Testis (tissue), 3 donors: ENCODE results near the gene NCBP2. TPM values are rescaled to one million over a fixed set of nuclear protein-coding genes. Genes with fewer than 3 reads are reported as not detected.

ENCODE experiments used
- DNase-seq: peaks from one replicate; pipeline ENCODE4 v3.0.0-alpha.2; 2019
- H3K27ac ChIP-seq, 2 donors: fragments of 200-600 bp; sonication (generic); one replicate each; pipeline ENCODE4 v1.5.1; 2019
- H3K27me3 ChIP-seq: fragments of 200-600 bp; sonication (generic); one replicate; pipeline ENCODE4 v1.5.1; 2019
- H3K36me3 ChIP-seq: fragments of 200-600 bp; sonication (generic); one replicate; pipeline ENCODE4 v1.5.1; 2017; ENCODE audit warnings: low read depth; ENCODE audit errors: missing control alignments
- H3K4me1 ChIP-seq: fragments of 200-600 bp; sonication (generic); one replicate; pipeline ENCODE4 v1.5.1; 2019
- H3K4me3 ChIP-seq, 2 donors: fragments of 200-600 bp; sonication (generic); one replicate each; pipeline ENCODE4 v1.5.1; 2017 to 2019
- H3K9me3 ChIP-seq: fragments of 200-600 bp; sonication (generic); one replicate; pipeline ENCODE4 v1.5.1; 2017
- CTCF ChIP-seq, 3 experiments: fragments of 450-650 bp in 2 of 3; fragments of 200-600 bp in 1 of 3; sonication (generic) in 1 of 3; IDR thresholded peaks; one replicate each; pipeline ENCODE4 v1.5.1; 2016 to 2019; ENCODE audit warnings: antibody characterized with exemption in 3 of 3, mild to moderate bottlenecking in 2 of 3, moderate library complexity in 1 of 3
- POLR2A ChIP-seq: fragments of 450-650 bp; IDR thresholded peaks from one replicate; pipeline ENCODE4 v1.6.1; 2017; ENCODE audit warnings: antibody characterized with exemption, mild to moderate bottlenecking, moderate library complexity
- WGBS, 2 donors: methylation state at CpG; one replicate each; pipeline ENCODE4 v1.1.5; 2018; 5-methylcytosine and 5-hydroxymethylcytosine counted together
- intact Hi-C: fragments of 100-400 bp; cut with DNase I; formaldehyde crosslinking; loops from one replicate; pipeline ENCODE4 v1.15.1; 2023; ENCODE audit warnings: low total_unique reads
- polyA plus RNA-seq: library from polyadenylated mRNA; stranded (reverse); fragments of 350-450 nt; fragmentation: Illumina TruSeq; extraction: RNeasy Lipid Tissue Mini Kit (QIAGEN cat#74804); gene quantifications from one replicate; pipeline ENCODE4 v1.2.3, GENCODE V29; 2014; ENCODE audit warnings: low read depth, low replicate concordance; ENCODE audit not compliant: insufficient read depth
- total RNA-seq, 2 donors: library from RNA; depleted of rRNA; stranded (reverse); fragments of >200 nt; gene quantifications; one replicate each; pipeline ENCODE4 v1.2.3, GENCODE V29; 2016

NCBP2 gene
- total and polyA plus RNA-seq, 3 donors from 2014 or later = 30.6 to 53.3 (median 40.8) TPM

DNA sequence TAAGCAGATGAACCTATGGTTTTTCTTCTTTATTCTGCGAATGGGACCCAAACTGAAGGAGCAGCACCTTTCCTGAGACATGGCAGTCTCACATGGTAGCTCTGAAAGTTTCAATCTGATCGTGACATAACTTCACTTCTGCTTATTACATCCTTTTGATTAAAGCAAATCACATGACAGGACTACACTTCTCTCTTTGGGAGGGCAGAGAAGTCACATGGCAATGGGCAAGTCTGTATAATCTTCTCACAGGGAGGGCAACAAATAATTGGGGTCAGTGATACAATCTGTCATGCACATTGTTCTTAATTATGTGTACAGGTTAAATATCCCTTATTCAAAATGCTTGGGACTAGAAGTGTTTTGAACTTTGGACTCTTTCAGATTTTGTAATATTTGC is 21.6 kb downstream of the NCBP2 start:
- 54 to 82% methylated on average over 2 of the region's 2 CpGs for WGBS, 2 donors

GRCh38 chr3:196918968-196919367 is 23.4 kb downstream of the NCBP2 start:
- intact Hi-C loops = no loop called here
- no peaks in the 10 kb centered on the region for H3K36me3 ChIP-seq
- H3K27me3 ChIP-seq = no peaks in the 10 kb centered on the region
- no peaks in the 10 kb centered on the region for H3K9me3 ChIP-seq
- H3K4me1 ChIP-seq = no peaks in the 10 kb centered on the region
- TF ChIP-seq POLR2A (no peak), CTCF (IDR thresholded peaks at IDR 0.05) (no peak)
- no peak overlapping the region for H3K4me3 ChIP-seq
- DNase-seq = no peak
- H3K27ac ChIP-seq = no peak overlapping the region
- WGBS, 2 donors = 82 to 90% methylated on average over 2 of the region's 2 CpGs

More for the DNA sequence above, 21.6 kb downstream of the NCBP2 start:
- Histone ChIP-seq H3K27ac (no peak overlapping the region), H3K4me3 (no peak overlapping the region), H3K9me3 (no peaks in the 10 kb centered on the region), H3K27me3 (no peaks in the 10 kb centered on the region), H3K36me3 (no peaks in the 10 kb centered on the region), H3K4me1 (no peaks in the 10 kb centered on the region)
- DNase-seq = no peak
- intact Hi-C loops = no loop called here
- TF ChIP-seq CTCF (IDR thresholded peaks at IDR 0.05) (no peak), POLR2A (no peak)

DNA sequence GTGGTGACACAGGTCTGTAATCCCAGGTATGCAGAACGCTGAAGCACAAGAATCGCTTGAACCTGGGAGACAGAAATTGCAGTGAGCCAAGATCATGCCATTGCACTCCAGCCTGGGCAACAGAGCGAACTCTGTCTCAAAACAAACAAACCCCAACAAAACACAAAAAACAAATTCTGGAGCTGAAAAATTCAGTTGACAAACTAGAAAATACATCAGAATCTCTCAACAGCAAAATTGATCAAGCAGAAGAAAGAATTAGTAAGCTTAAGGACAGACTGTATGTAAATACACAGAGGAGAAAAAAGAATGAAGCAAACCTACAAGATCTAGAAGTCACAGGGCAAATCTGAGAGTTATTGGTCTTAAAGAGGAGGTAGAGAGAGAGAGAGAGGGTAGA is 25.3 kb downstream of the NCBP2 start:
- no peak overlapping the region for H3K4me3 ChIP-seq
- WGBS, 2 donors = 90 to 92% methylated on average over 3 of the region's 3 CpGs
- no peaks in the 10 kb centered on the region for H3K27me3 ChIP-seq
- TF ChIP-seq CTCF (IDR thresholded peaks at IDR 0.05) (no peak), POLR2A (no peak)
- H3K9me3 ChIP-seq = no peaks in the 10 kb centered on the region
- no peaks in the 10 kb centered on the region for H3K36me3 ChIP-seq
- intact Hi-C loops = no loop called here
- DNase-seq = no peak
- H3K4me1 ChIP-seq = no peaks in the 10 kb centered on the region
- H3K27ac ChIP-seq = no peak overlapping the region

DNA sequence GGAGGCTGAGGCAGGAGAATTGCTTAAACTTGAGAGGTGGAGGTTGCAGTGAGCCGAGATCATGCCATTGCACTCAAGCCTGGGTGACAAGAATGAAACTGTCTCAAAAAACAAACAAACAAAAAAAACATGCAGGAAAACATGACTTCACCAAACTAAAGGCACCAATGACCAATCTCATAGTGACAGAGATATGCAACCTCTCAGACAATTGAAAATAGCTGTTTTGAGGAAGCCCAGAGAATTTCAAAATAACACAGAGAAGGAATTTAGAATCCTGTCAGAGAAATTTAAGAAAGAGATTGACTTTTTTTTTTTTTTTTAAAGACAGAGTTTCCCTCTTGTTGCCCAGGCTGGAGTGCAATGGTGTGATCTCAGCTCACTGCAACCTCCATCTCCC is 26.1 kb downstream of the NCBP2 start:
- Histone ChIP-seq H3K27ac (no peak overlapping the region), H3K27me3 (no peaks in the 10 kb centered on the region), H3K4me3 (no peak overlapping the region), H3K4me1 (no peaks in the 10 kb centered on the region), H3K36me3 (no peaks in the 10 kb centered on the region), H3K9me3 (no peaks in the 10 kb centered on the region)
- WGBS, 2 donors = 89 to 97% methylated on average over 1 of the region's 1 CpG
- TF ChIP-seq CTCF (IDR thresholded peaks at IDR 0.05) (no peak), POLR2A (no peak)
- DNase-seq = no peak
- intact Hi-C loops = no loop called here

- Histone ChIP-seq H3K9me3 (no peaks in the 10 kb centered on the region), H3K4me1 (no peaks in the 10 kb centered on the region), H3K27ac (no peak overlapping the region), H3K4me3 (no peak overlapping the region), H3K27me3 (no peaks in the 10 kb centered on the region), H3K36me3 (no peaks in the 10 kb centered on the region)
- intact Hi-C loops = no loop called here
- no peak for TF ChIP-seq CTCF (IDR thresholded peaks at IDR 0.05)
- TF ChIP-seq POLR2A = no peak
- WGBS, 2 donors = 94 to 96% methylated on average over 3 of the region's 3 CpGs
- DNase-seq = no peak
Measured at GRCh38 chr3:196915375-196915774, 27.0 kb downstream of the NCBP2 start.
